NCI-H2227 (cell line): ENCODE measurements around the gene WDR19.
"Not testable (repeated sequence)": the region's sequence is repeated elsewhere in the genome, so short reads cannot be mapped to it uniquely, and the experiment has no call there.

Experiments used
- DNase-seq: peaks from one replicate; lab custom pipeline; 2025; ENCODE audit not compliant: unreplicated experiment; lab: John Stamatoyannopoulos, UW

WDR19 gene

GRCh38 chr4:39232100-39232499, 49.8 kb downstream of the WDR19 start:
- no peak for DNase-seq

DNA sequence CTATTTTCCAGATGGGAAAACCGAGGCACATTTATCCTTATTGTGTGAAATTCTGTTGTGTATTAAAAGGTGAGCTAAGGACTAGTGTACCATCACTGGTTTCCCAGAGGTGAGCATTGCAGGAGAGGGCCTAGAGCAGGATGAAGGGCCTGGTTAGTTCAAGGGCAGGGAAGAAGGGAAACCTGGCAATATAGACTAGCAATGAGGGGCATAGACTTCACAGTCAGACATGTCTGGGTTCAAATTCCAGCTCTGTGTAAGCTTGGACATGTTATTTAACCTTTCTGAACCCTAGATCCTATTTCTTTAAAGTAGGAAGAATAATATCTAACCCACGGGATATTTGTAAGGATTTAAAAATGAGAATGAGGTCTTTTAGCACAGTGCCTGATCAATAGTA, 50.8 kb downstream of the WDR19 start:
- DNase-seq = no peak

DNA sequence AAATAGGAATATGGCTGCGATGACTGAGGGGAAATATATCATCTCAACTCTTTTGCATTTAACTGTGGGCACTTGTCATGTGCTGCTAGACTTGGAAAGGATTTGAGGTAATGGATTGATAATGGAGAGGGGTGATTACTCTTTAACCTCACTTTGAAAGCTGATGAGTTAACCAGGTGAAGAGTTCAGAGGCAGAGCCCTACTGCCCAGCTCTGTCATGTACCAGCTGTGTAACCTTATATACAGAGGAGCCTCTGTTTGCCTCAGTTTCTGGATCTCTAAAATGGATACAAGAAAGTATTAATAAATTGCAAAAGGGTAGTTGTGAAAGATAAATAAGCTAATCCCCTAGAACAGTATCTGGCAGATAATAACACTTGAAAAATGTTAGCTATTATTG, 51.5 kb downstream of the WDR19 start:
- no peak for DNase-seq

- no peak for DNase-seq
Observed at GRCh38 chr4:39235021-39235420, 52.7 kb downstream of the WDR19 start.

- DNase-seq = no peak
Observed at GRCh38 chr4:39235696-39236095, 53.4 kb downstream of the WDR19 start.

GRCh38 chr4:39237179-39237578, 54.9 kb downstream of the WDR19 start:
- DNase-seq = no peak

DNA sequence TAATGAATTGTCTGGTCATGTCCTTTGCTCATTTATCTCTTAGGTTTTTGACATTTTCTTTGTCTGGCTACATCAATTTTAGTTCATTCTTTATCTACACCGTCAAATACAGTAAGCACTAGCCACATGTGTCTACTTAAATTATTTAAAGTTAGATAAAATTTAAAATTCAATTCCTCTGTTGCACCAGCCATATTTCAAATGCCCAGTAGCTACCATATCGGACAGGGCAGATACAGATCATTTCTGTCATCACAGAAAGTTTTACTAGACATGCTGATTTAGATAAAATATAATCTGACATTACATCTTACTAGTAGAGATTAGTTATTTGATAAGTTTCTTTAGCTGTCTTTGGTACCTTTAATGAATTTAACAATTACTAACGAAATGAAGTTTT, 61.1 kb downstream of the WDR19 start:
- DNase-seq = no peak

DNA sequence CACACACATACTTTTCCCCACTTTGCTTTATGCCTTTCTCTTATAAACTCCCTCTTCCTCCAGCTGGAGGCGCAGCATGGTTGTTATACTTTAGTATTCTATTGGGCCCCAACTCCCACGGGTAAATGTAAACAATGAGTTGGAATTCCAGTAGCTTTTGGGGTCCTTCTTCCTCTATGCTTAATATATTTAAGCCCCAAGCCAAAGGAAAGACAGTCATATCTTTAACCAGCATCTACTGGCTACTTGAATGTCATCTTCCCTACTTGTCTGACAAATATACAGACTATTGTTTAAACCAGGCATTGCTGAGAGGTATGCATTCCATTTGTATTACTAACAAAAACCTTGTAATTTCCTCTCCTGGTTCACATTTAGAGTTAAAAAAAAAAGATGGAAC, 72.9 kb downstream of the WDR19 start:
- no peak for DNase-seq

DNA sequence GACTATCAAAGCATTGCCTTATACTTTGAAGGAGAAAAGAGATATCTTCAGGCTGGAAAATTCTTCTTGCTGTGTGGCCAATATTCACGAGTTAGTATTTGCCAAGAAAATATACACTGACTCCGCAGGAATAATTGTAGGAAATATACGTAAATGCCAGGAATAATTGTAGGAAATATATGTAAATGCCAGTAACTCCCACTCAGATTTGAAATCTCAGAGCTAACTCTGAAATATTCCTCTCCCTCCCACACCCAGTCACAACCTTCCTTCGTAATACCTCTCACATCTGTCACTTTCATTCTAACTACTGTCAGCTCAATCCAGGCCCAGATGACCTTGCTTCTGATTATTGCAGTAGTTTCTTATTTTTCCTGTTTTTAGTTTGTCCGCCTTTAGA, 73.5 kb downstream of the WDR19 start:
- no peak for DNase-seq

DNA sequence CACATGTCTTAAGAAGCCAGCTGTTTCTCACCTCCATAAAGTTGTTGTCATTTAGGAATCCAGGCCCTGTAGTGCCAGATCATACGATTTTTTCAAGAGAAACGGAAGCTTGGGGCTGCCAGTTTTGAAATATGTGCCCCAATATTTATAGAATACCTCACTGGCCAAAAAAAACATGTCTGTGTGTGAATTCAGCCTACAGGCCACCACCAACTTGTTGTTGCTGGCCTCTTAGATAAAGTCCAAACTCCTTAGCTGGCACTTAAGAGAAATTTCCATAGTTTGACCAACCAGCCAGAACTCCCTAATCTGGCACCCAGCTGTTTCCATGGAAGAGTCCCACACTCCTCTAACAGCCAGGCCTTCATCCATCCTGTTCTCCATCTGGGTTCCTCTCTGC, 74.1 kb downstream of the WDR19 start:
- DNase-seq = no peak

- no peak for DNase-seq
Observed at GRCh38 chr4:39259571-39260330, 77.4 kb downstream of the WDR19 start.

DNA sequence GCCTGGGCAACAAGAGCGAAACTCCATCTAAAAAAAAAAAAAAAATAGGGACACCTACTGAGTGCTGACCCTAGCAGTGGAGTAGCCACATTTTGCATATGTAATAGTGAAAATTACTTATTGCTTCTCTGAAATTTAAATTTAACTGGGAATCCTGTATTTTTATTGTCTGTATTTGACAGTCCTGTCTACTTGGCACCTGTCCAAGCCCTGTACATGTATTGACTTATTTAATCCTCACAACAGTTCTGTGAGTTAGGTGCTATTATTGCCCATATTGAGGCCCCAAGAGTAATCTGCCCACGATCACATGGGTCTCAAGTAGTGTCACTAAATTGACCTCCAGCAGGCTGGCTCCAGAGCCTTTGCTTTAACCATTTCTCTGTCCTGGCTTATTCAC, 81.6 kb downstream of the WDR19 start:
- DNase-seq = peak; percentile 23

- no peak for DNase-seq
Observed at GRCh38 chr4:39274503-39274902, 92.2 kb downstream of the WDR19 start.

GRCh38 chr4:39277661-39278060, 95.3 kb downstream of the WDR19 start:
- DNase-seq = not testable (repeated sequence)

GRCh38 chr4:39278476-39278875, 96.1 kb downstream of the WDR19 start:
- no peak for DNase-seq

GRCh38 chr4:39279416-39279815, 97.1 kb downstream of the WDR19 start:
- no peak for DNase-seq

DNA sequence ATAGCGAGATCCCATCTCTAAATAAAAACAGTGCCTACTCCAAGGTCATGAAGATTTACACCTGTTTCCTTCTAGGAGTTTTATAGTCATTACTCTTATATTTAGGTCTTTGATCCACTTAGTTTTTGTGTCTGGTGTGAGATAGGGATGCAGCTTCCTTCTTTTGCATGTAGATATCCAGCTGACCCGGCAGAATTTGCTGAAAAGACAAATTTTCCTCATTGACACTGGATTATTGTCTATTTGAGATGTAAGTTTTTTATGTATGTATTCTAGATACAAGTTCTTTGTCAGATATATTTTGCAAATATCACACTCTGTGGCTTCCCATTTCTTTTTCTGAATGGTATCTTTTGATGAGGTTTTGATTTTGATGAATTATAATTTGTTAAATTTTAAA, 98.4 kb downstream of the WDR19 start:
- no peak for DNase-seq

DNA sequence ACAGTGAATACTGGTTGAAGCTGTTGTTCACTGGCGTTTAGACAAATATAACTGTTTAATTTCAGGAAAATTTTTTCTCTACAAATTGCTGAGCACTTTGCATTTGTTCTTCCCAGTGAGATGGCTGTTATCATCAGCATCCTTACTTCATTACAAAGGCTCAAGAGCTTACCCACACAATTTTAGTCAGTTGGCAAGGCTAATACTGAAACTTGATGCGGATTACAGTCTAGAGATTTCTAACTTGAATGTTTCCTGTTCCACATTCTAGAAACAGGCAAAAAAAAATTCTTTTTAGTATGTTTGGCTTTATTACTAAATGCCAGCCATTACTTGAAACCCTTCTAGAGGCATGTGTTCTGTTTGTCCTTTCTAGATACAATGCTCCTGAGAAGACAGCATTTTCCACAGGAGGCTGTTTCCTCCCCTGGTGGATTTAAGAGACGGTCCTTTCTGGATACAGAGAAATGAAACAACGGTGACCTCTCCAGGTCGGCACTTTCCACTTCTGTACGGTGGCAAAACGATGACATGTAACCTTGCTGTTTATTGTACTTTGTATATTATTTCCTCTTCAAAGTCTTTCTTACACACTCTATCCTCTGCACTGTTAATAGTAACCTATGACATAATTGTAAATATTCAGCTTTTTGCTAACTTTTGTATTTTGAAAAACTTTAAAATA, 102.9 kb downstream of the WDR19 start:
- DNase-seq = no peak

- DNase-seq = no peak
Observed at GRCh38 chr4:39285853-39286252, 103.5 kb downstream of the WDR19 start.

DNA sequence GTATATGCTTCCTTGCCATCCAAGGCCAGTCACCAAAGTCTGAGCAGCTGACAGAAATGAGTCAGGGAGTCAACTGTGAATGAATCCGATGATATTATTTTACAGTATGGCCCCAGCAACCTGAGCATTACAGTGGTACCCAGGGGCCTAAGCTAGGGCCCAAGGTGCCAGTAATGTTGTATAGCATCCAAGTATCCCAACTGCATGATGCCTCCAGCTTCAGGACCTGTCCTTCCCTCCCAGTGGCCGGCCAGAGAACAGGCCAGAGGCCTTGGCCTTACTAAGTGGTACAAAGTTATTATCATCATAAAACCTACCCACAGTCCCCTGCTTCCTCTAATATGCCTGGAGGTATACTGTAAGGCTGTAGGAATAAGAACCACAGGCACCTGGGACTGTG, 103.9 kb downstream of the WDR19 start:
- DNase-seq = no peak

GRCh38 chr4:39287223-39287622, 104.9 kb downstream of the WDR19 start:
- no peak for DNase-seq

DNA sequence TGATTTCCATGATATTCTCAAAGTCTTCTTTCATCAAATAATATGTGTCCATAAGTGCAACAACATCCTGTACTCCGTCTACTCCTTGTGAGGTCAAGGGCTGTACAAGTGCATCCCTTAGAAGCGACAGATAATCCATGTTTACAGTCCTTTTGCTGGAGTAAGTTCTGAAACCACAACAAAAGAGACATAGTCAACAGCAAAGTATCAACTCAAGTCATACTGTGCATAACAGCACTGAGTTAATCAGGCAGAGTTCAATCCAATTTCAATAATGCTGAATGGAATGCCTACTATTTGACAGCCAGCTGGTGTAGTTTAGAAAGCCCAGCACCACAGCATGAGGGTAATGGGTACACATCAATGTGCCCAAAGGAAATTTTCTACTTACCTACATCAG, 109.4 kb downstream of the WDR19 start:
- DNase-seq = no peak

- not testable (repeated sequence) for DNase-seq
Observed at GRCh38 chr4:39292433-39292832, 110.1 kb downstream of the WDR19 start.
